Measurements from ENCODE around the gene EBLN2.

Gene EBLN2

GRCh38 chr3:73061416-73061815 is at the start of gene EBLN2:
Gene EBLN2, plus strand, starts transcription at chr3:73061659. Its CDS starts 423 bp downstream, at chr3:73062082.
- H3K9me3 ChIP-seq (ENCODE audit: insufficient read depth, low read length) = no peaks in the 10 kb centered on the region
- H3K36me3 ChIP-seq (replicated peaks; ENCODE audit: low read depth, low read length) = peaks cover 26% of the 10 kb centered on the region
- TF ChIP-seq, protein P1, sequence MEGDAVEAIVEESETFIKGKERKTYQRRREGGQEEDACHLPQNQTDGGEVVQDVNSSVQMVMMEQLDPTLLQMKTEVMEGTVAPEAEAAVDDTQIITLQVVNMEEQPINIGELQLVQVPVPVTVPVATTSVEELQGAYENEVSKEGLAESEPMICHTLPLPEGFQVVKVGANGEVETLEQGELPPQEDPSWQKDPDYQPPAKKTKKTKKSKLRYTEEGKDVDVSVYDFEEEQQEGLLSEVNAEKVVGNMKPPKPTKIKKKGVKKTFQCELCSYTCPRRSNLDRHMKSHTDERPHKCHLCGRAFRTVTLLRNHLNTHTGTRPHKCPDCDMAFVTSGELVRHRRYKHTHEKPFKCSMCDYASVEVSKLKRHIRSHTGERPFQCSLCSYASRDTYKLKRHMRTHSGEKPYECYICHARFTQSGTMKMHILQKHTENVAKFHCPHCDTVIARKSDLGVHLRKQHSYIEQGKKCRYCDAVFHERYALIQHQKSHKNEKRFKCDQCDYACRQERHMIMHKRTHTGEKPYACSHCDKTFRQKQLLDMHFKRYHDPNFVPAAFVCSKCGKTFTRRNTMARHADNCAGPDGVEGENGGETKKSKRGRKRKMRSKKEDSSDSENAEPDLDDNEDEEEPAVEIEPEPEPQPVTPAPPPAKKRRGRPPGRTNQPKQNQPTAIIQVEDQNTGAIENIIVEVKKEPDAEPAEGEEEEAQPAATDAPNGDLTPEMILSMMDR (IDR thresholded peaks at IDR 0.05; ENCODE audit: low read depth, low read length) = no peak
- H3K79me2 ChIP-seq (ENCODE audit: low read length) = peaks cover 26% of the 10 kb centered on the region
- H3K4me2 ChIP-seq (ENCODE audit: low read length) = no peak within 1 kb of the TSS
- H3K27me3 ChIP-seq (ENCODE audit: low read depth, low read length) = no peaks in the 10 kb centered on the region
- H4K20me1 ChIP-seq (ENCODE audit: insufficient read depth, low read length) = peaks cover 42% of the 10 kb centered on the region
- no peak within 1 kb of the TSS for H2AFZ ChIP-seq (ENCODE audit: low read depth, low read length)
- no peaks in the 10 kb centered on the region for H3K4me1 ChIP-seq (ENCODE audit: low read length)
- H3K27ac ChIP-seq (ENCODE audit: low read length) = no peak within 1 kb of the TSS
- H3K4me3 ChIP-seq (ENCODE audit: low read length) = no peak within 1 kb of the TSS
- no peak within 1 kb of the TSS for H3K9ac ChIP-seq (ENCODE audit: low read length)

- Histone ChIP-seq H3K36me3 (replicated peaks; ENCODE audit: low read depth, low read length) (peaks cover 15% of the 10 kb centered on the region), H4K20me1 (ENCODE audit: insufficient read depth, low read length) (peaks cover 97% of the 10 kb centered on the region), H3K9ac (ENCODE audit: low read length) (no peak overlapping the region), H3K79me2 (ENCODE audit: low read length) (peaks cover 100% of the 10 kb centered on the region), H3K27ac (ENCODE audit: low read length) (no peak overlapping the region), H3K9me3 (ENCODE audit: insufficient read depth, low read length) (no peaks in the 10 kb centered on the region), H3K4me1 (ENCODE audit: low read length) (peaks cover under 1% of the 10 kb centered on the region; the same call in 1 of the 2 replicates), H2AFZ (ENCODE audit: low read depth, low read length) (no peak overlapping the region), H3K4me3 (ENCODE audit: low read length) (no peak overlapping the region), H3K4me2 (ENCODE audit: low read length) (no peak overlapping the region), H3K27me3 (ENCODE audit: low read depth, low read length) (no peaks in the 10 kb centered on the region)
- no peak for TF ChIP-seq EZH2phosphoT487 (IDR thresholded peaks at IDR 0.05; ENCODE audit: low read depth)
- TF ChIP-seq, protein P1 (IDR thresholded peaks at IDR 0.05; ENCODE audit: low read depth, low read length) = no peak
These were observed 43.2 kb upstream of the EBLN2 start for GRCh38 chr3:73018298-73018697.

DNA sequence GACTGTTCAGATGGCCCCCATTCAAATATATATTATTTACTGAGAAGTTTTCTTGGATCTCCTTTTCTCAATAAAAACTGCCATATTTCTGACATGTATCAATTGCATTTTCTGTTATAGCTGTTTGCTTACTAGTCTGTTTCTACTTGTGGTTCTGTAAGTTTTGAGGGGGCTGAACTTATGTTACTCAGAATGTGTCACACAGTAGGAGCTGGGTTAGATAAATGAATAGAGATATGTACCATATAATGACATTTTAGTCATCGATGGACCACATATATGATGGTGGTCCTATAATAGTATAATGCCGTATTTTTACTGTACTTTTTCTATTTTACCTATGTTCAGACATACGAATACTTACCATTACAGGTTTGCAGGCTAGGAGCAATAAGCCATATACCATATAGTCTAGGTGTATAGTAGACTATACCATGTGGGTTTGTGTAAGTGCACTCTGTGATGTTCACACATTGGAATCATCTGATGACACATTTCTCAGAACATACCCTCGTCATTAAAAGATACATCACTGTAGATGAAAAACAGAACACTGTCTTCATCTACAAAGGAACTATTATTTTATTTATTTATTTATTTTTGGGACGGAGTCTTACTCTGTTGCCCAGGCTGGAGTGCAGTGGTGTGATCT is 42.5 kb upstream of the EBLN2 start:
- Histone ChIP-seq H3K4me1 (ENCODE audit: low read length) (no peaks in the 10 kb centered on the region), H3K27me3 (ENCODE audit: low read depth, low read length) (no peaks in the 10 kb centered on the region), H4K20me1 (ENCODE audit: insufficient read depth, low read length) (peaks cover 92% of the 10 kb centered on the region), H3K36me3 (replicated peaks; ENCODE audit: low read depth, low read length) (peaks cover 13% of the 10 kb centered on the region), H2AFZ (ENCODE audit: low read depth, low read length) (no peak overlapping the region), H3K9me3 (ENCODE audit: insufficient read depth, low read length) (no peaks in the 10 kb centered on the region), H3K4me3 (ENCODE audit: low read length) (no peak overlapping the region), H3K79me2 (ENCODE audit: low read length) (peaks cover 100% of the 10 kb centered on the region), H3K27ac (ENCODE audit: low read length) (no peak overlapping the region), H3K4me2 (ENCODE audit: low read length) (no peak overlapping the region), H3K9ac (ENCODE audit: low read length) (no peak overlapping the region)
- TF ChIP-seq, protein P1 (IDR thresholded peaks at IDR 0.05; ENCODE audit: low read depth, low read length) = no peak
- no peak for TF ChIP-seq EZH2phosphoT487 (IDR thresholded peaks at IDR 0.05; ENCODE audit: low read depth)

DNA sequence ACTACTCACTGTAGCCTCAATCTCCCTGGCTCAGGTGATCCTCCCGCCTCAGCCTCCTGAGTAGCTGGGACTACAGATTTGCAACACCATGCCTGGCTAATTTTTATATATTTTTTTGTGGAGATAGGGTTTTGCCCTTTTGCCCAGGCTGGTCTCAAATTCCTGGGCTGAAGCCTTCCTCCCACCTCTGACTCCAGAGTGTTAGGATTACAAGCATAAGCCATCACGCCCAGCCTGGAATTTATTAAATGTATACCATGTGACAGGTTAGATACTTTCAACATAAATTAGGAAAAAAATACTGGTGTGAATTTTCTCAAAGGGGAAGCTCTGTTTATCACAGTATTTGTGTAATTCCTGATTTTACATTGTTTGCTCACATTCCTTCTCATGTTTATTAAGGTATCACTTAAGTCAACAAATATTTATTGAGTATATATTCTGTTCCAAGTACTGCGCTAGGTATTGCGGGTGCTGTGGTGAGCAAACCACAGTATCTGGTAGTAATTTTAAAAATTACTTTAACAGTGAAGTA is 40.1 kb upstream of the EBLN2 start:
- Histone ChIP-seq H3K4me3 (ENCODE audit: low read length) (no peak overlapping the region), H3K27ac (ENCODE audit: low read length) (no peak overlapping the region), H3K9ac (ENCODE audit: low read length) (no peak overlapping the region), H3K79me2 (ENCODE audit: low read length) (peaks cover 100% of the 10 kb centered on the region), H3K9me3 (ENCODE audit: insufficient read depth, low read length) (no peaks in the 10 kb centered on the region), H3K4me1 (ENCODE audit: low read length) (no peaks in the 10 kb centered on the region), H3K27me3 (ENCODE audit: low read depth, low read length) (no peaks in the 10 kb centered on the region), H3K36me3 (replicated peaks; ENCODE audit: low read depth, low read length) (peaks cover 8% of the 10 kb centered on the region), H4K20me1 (ENCODE audit: insufficient read depth, low read length) (peaks cover 92% of the 10 kb centered on the region), H2AFZ (ENCODE audit: low read depth, low read length) (no peak overlapping the region), H3K4me2 (ENCODE audit: low read length) (no peak overlapping the region)
- TF ChIP-seq, protein P1 (IDR thresholded peaks at IDR 0.05; ENCODE audit: low read depth, low read length) = no peak
- no peak for TF ChIP-seq EZH2phosphoT487 (IDR thresholded peaks at IDR 0.05; ENCODE audit: low read depth)
